HG02571 (cell line): ENCODE results near the gene LAMA3.

Experiments used
- ATAC-seq: cut with Tn5 transposase; IDR thresholded peaks from one replicate; pipeline ENCODE4 v1.9.1; 2021; ENCODE audit warnings: mild to moderate bottlenecking, moderate library complexity; ENCODE audit not compliant: unreplicated experiment

The LAMA3 gene

GRCh38 chr18:23689031-23689615 is at the start of gene LAMA3:
LAMA3 (plus strand) TSS chr18:23689453; CDS start chr18:23689684, 231 bp downstream.
- no peak for ATAC-seq

GRCh38 chr18:23640052-23640451 is 49.2 kb upstream of the LAMA3 start:
- ATAC-seq: no peak

GRCh38 chr18:23641143-23641720 is 48.0 kb upstream of the LAMA3 start:
- no peak for ATAC-seq

- no peak for ATAC-seq
Measured at GRCh38 chr18:23641937-23642666, 47.2 kb upstream of the LAMA3 start.

GRCh38 chr18:23643815-23644490 is 45.3 kb upstream of the LAMA3 start:
- ATAC-seq: no peak

GRCh38 chr18:23645568-23646175 is 43.6 kb upstream of the LAMA3 start:
- no peak for ATAC-seq

GRCh38 chr18:23646282-23646681 is 43.0 kb upstream of the LAMA3 start:
- ATAC-seq: no peak

- no peak for ATAC-seq
Measured at GRCh38 chr18:23648456-23648855, 40.8 kb upstream of the LAMA3 start.

- no peak for ATAC-seq
Measured at GRCh38 chr18:23648940-23649607, 40.2 kb upstream of the LAMA3 start.

GRCh38 chr18:23650968-23651927 is 38.0 kb upstream of the LAMA3 start:
- ATAC-seq: no peak

- ATAC-seq: no peak
Measured at GRCh38 chr18:23652232-23652631, 37.0 kb upstream of the LAMA3 start.

- no peak for ATAC-seq
Measured at GRCh38 chr18:23658285-23658684, 31.0 kb upstream of the LAMA3 start.

- no peak for ATAC-seq
Measured at GRCh38 chr18:23661735-23662308, 27.4 kb upstream of the LAMA3 start.

- no peak for ATAC-seq
Measured at GRCh38 chr18:23662309-23663263, 26.7 kb upstream of the LAMA3 start, which contains the start of gene ANKRD29. ANKRD29 (minus strand) TSS chr18:23662911; CDS start chr18:23662730, 181 bp downstream.

- ATAC-seq: no peak
Measured at GRCh38 chr18:23664674-23665073, 24.6 kb upstream of the LAMA3 start.

- no peak for ATAC-seq
Measured at GRCh38 chr18:23667114-23667513, 22.1 kb upstream of the LAMA3 start.

- no peak for ATAC-seq
Measured at GRCh38 chr18:23668731-23669130, 20.5 kb upstream of the LAMA3 start.

GRCh38 chr18:23669202-23669766 is 20.0 kb upstream of the LAMA3 start:
- ATAC-seq: no peak
